IMR-90 (cell line): ENCODE data around the gene TWIST1. TPM values are rescaled to one million over a fixed set of nuclear protein-coding genes. Genes with fewer than 3 reads are reported as not detected.

Experiments used
- ATAC-seq: fragments of 200-7000 bp; cut with Tn5 transposase; 2 replicates; pipeline ENCODE4 v1.9.1; 2020; ENCODE audit warnings: low read depth, mild to moderate bottlenecking, moderate library complexity
- BruUV-seq: library from RNA; stranded (reverse); fragments of 400-500 nt; replicated peaks from 2 replicates; lab custom pipeline; 2021; lab: Mats Ljungman, UMichigan
- CTCF ChIA-PET: fragments of 300-600 bp; formaldehyde crosslinking; extraction: SDS; loops from one replicate; lab custom pipeline; 2021; ENCODE audit warnings: antibody characterized with exemption; lab: Yijun Ruan, JAX
- POLR2A ChIA-PET: fragments of 300-600 bp; sonication (Branson Sonifier 250); formaldehyde crosslinking; loops from one replicate; lab custom pipeline; 2022; ENCODE audit warnings: antibody characterized with exemption; ENCODE audit not compliant: unreplicated experiment; lab: Charles Lee
- DNase-seq: peaks from one replicate; pipeline ENCODE4 v3.0.0; 2013
- H2AFZ ChIP-seq: replicated peaks from 2 replicates; pipeline ENCODE3; 2013; ENCODE audit warnings: low read length, mild to moderate bottlenecking; ENCODE audit not compliant: poor library complexity
- H2AK5ac ChIP-seq: 2 replicates; pipeline ENCODE4 v1.6.1; 2013; ENCODE audit warnings: low read depth, low read length, inconsistent platforms
- H2AK9ac ChIP-seq: replicated peaks from 2 replicates; pipeline ENCODE3; 2013; ENCODE audit warnings: mild to moderate bottlenecking, low read depth, low read length, moderate library complexity; ENCODE audit not compliant: poor library complexity
- H2BK120ac ChIP-seq: 2 replicates; pipeline ENCODE4 v1.6.1; 2013; ENCODE audit warnings: low read depth, low read length, inconsistent platforms
- H2BK15ac ChIP-seq: 3 replicates; pipeline ENCODE4 v1.6.1; 2013; ENCODE audit warnings: low read depth, low read length, inconsistent platforms
- H2BK20ac ChIP-seq: 2 replicates; pipeline ENCODE4 v1.6.1; 2013; ENCODE audit warnings: low read depth, mild to moderate bottlenecking, inconsistent platforms, low read length, moderate library complexity
- H2BK5ac ChIP-seq: 2 replicates; pipeline ENCODE4 v1.6.1; 2013; ENCODE audit warnings: mild to moderate bottlenecking, low read depth, low read length, inconsistent platforms; ENCODE audit not compliant: poor library complexity, severe bottlenecking
- H3K14ac ChIP-seq: replicated peaks from 2 replicates; pipeline ENCODE4 v1.6.1; 2013; ENCODE audit warnings: low read depth, low read length, inconsistent platforms
- H3K18ac ChIP-seq: 2 replicates; pipeline ENCODE4 v1.6.1; 2013; ENCODE audit warnings: low read depth, low read length, control low read depth
- H3K23ac ChIP-seq: 2 replicates; pipeline ENCODE4 v1.6.1; 2013; ENCODE audit warnings: low read depth, low read length, inconsistent platforms
- H3K27ac ChIP-seq: 2 replicates; pipeline ENCODE4 v1.5.1; 2013; ENCODE audit warnings: mild to moderate bottlenecking, control low read depth, low read length; ENCODE audit not compliant: insufficient read depth
- H3K27me3 ChIP-seq: 2 replicates; pipeline ENCODE4 v1.6.1; 2013; ENCODE audit warnings: low read length; ENCODE audit not compliant: control insufficient read depth, insufficient read depth
- H3K36me3 ChIP-seq: 2 replicates; pipeline ENCODE4 v1.6.1; 2013; ENCODE audit warnings: low read length, mixed read lengths; ENCODE audit not compliant: control insufficient read depth, insufficient read depth
- H3K4ac ChIP-seq: 2 replicates; pipeline ENCODE4 v1.6.1; 2013; ENCODE audit warnings: low read depth, low read length, inconsistent platforms
- H3K4me1 ChIP-seq: 2 replicates; pipeline ENCODE4 v1.6.1; 2013; ENCODE audit warnings: low read length, mixed read lengths; ENCODE audit not compliant: control insufficient read depth, insufficient read depth
- H3K4me2 ChIP-seq: 2 replicates; pipeline ENCODE4 v1.6.1; 2013; ENCODE audit warnings: low read depth, mild to moderate bottlenecking, control low read depth, low read length, moderate library complexity
- H3K4me3 ChIP-seq: 2 replicates; pipeline ENCODE4 v1.5.1; 2013; ENCODE audit warnings: low read depth, mild to moderate bottlenecking, control low read depth, low read length, moderate library complexity; ENCODE audit not compliant: insufficient read depth
- H3K56ac ChIP-seq: 2 replicates; pipeline ENCODE4 v1.6.1; 2013; ENCODE audit warnings: low read length, inconsistent platforms; ENCODE audit not compliant: insufficient read depth; ENCODE audit errors: extremely low read depth
- H3K79me1 ChIP-seq, 2 experiments: 2 replicates each; pipeline ENCODE4 v1.6.1; 2013; ENCODE audit warnings: low read length in 2 of 2, inconsistent platforms in 1 of 2, low read depth in 1 of 2
- H3K9ac ChIP-seq: 2 replicates; pipeline ENCODE4 v1.6.1; 2013; ENCODE audit warnings: low read depth, low read length, control low read depth
- H3K9me1 ChIP-seq: 2 replicates; pipeline ENCODE4 v1.6.1; 2013; ENCODE audit warnings: low read length, inconsistent platforms; ENCODE audit not compliant: insufficient read depth
- H3K9me3 ChIP-seq: 2 replicates; pipeline ENCODE4 v1.6.1; 2013; ENCODE audit warnings: low read length; ENCODE audit not compliant: control insufficient read depth, insufficient read depth
- H4K20me1 ChIP-seq: 2 replicates; pipeline ENCODE4 v1.6.1; 2013; ENCODE audit warnings: low read length, inconsistent platforms; ENCODE audit not compliant: insufficient read depth
- H4K5ac ChIP-seq: 2 replicates; pipeline ENCODE4 v1.6.1; 2013; ENCODE audit warnings: mild to moderate bottlenecking, low read depth, low read length, control low read depth
- H4K8ac ChIP-seq, 2 experiments: 2 replicates each; pipeline ENCODE4 v1.6.1; 2013; ENCODE audit warnings: low read depth in 2 of 2, low read length in 2 of 2, control low read depth in 1 of 2, inconsistent platforms in 1 of 2
- H4K91ac ChIP-seq: 2 replicates; pipeline ENCODE4 v1.6.1; 2013; ENCODE audit warnings: low read depth, low read length, inconsistent platforms; ENCODE audit not compliant: insufficient read depth
- BHLHE40 ChIP-seq: fragments of 150-350 bp; IDR thresholded peaks from 2 replicates; pipeline ENCODE4 v1.6.1; 2016; ENCODE audit warnings: mild to moderate bottlenecking, low read depth, low read length
- CEBPB ChIP-seq: IDR thresholded peaks from 2 replicates; pipeline ENCODE4 v1.6.1; 2012; ENCODE audit warnings: low read depth, low read length, improper control_type of control experiment
- POLR2A ChIP-seq: IDR thresholded peaks from 2 replicates; pipeline ENCODE4 v1.6.1; 2012; ENCODE audit warnings: mild to moderate bottlenecking, low read depth, low read length
- USF2 ChIP-seq: fragments of 150-350 bp; IDR thresholded peaks from 2 replicates; pipeline ENCODE4 v1.6.1; 2017; ENCODE audit warnings: mild to moderate bottlenecking, antibody characterized with exemption, low read length, low read depth
- WGBS, 2 experiments: methylation state at CpG; one replicate each; pipeline versions ENCODE4 v1.1.5 to v1.1.7; 2013; ENCODE audit warnings: missing lambda C conversion rate in 2 of 2; ENCODE audit not compliant: insufficient read length in 1 of 2; ENCODE audit errors: extremely low coverage in 2 of 2; 5-methylcytosine and 5-hydroxymethylcytosine counted together
- dilution Hi-C: fragments of 300-500 bp; cut with HindIII; formaldehyde crosslinking; loops from one replicate; pipeline ENCODE4 v1.14.3; 2018; ENCODE audit warnings: low sequenced_read_pairs; ENCODE audit not compliant: unreplicated experiment
- in situ Hi-C: fragments of 300-500 bp; cut with MboI; formaldehyde crosslinking; loops from 3 replicates; pipeline ENCODE4 v1.14.3; 2019; ENCODE audit warnings: low sequenced_read_pairs, inconsistent platforms, mixed read lengths
- intact Hi-C: fragments of 100-400 bp; cut with micrococcal nuclease; formaldehyde crosslinking; loops from 2 replicates; pipeline ENCODE4 v1.10.0; 2022
- polyA plus RNA-seq, 3 experiments: library from polyadenylated mRNA; depleted of rRNA; stranded (reverse); fragments of >200 nt; gene quantifications; 2 replicates each; pipeline ENCODE4 v1.2.3, GENCODE V29; 2012; ENCODE audit warnings: low replicate concordance in 1 of 3
- total RNA-seq: library from RNA; depleted of rRNA; stranded (reverse); fragments of >200 nt; gene quantifications from 2 replicates; pipeline ENCODE4 v1.2.3, GENCODE V29; 2012

TWIST1 gene
- total and polyA plus RNA-seq, 2 of the 4 experiments (the other 2 are of a cell fraction) = 5.4 to 42.3 TPM

- no peak overlapping the region for H4K91ac ChIP-seq
- H2AK5ac ChIP-seq = no peak overlapping the region
- in situ Hi-C loops = no loop called here
- no peaks in the 10 kb centered on the region; the same call in 1 of the 2 replicates for H4K20me1 ChIP-seq
- no peaks in the 10 kb centered on the region for H3K36me3 ChIP-seq
- H3K9me1 ChIP-seq = no peaks in the 10 kb centered on the region
- H3K4me3 ChIP-seq = no peak overlapping the region
- no peaks in the 10 kb centered on the region; the same call in 1 of the 2 replicates for H3K4me1 ChIP-seq
- H2AFZ ChIP-seq = no peak overlapping the region
- DNase-seq = no peak
- TF ChIP-seq POLR2A (no peak), USF2 (no peak), BHLHE40 (no peak), CEBPB (no peak)
- H3K27ac ChIP-seq = no peak overlapping the region
- POLR2A ChIA-PET = no interaction called here
- H3K23ac ChIP-seq = no peak overlapping the region
- H2BK15ac ChIP-seq = no peak overlapping the region
- intact Hi-C loops = no loop called here
- H3K56ac ChIP-seq = no peak overlapping the region
- H4K5ac ChIP-seq = no peak overlapping the region
- H2BK120ac ChIP-seq = no peak overlapping the region
- no peak overlapping the region for H3K18ac ChIP-seq
- H3K79me1 ChIP-seq = peaks cover 0 to 4% of the 10 kb centered on the region in 2 experiments; a peak in 1 of 4 replicates
- H3K4me2 ChIP-seq = no peak overlapping the region
- CTCF ChIA-PET = no interaction called here
- no peak overlapping the region for H2AK9ac ChIP-seq
- no peak overlapping the region for H2BK20ac ChIP-seq
- no peak overlapping the region for H3K4ac ChIP-seq
- 0 out of 2 replicates have a peak overlapping the region, but pooled peaks have one; percentile 57 for H3K14ac ChIP-seq
- BruUV-seq = no TSS peak
- no peaks in the 10 kb centered on the region for H3K9me3 ChIP-seq
- H3K27me3 ChIP-seq = no peaks in the 10 kb centered on the region
- no CpG with 5 or more reads among the region's 1 CpG for WGBS, 2 experiments
- H4K8ac ChIP-seq = no peak overlapping the region
- ATAC-seq = no peak
- H3K9ac ChIP-seq = no peak overlapping the region
- H2BK5ac ChIP-seq = no peak overlapping the region
- dilution Hi-C loops = no loop called here
These were observed 37.3 kb downstream of the TWIST1 start for GRCh38 chr7:19080093-19080492.
